Measurements from ENCODE around the gene TMEM63C.

DNA sequence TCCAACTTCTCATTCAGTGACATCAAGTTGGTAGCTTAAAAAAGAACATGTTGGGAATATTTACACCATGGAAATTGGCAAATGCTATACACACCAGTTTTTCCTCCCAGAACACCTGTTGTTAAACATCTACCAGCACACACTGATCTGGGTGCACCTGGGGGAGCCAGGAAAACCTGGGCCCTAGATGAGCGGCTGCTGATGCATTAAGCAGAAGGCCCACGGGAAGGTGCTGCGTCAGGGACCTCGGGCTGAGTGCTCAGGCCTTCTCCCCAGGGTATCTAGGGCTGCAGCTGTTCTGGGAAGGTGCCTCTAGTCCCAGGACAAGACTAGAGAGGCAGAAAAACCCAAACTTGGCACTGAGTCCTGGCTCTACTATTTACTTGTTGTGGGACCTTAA lies 92.2 kb downstream of the TMEM63C start:
- TF ChIP-seq, protein P1, sequence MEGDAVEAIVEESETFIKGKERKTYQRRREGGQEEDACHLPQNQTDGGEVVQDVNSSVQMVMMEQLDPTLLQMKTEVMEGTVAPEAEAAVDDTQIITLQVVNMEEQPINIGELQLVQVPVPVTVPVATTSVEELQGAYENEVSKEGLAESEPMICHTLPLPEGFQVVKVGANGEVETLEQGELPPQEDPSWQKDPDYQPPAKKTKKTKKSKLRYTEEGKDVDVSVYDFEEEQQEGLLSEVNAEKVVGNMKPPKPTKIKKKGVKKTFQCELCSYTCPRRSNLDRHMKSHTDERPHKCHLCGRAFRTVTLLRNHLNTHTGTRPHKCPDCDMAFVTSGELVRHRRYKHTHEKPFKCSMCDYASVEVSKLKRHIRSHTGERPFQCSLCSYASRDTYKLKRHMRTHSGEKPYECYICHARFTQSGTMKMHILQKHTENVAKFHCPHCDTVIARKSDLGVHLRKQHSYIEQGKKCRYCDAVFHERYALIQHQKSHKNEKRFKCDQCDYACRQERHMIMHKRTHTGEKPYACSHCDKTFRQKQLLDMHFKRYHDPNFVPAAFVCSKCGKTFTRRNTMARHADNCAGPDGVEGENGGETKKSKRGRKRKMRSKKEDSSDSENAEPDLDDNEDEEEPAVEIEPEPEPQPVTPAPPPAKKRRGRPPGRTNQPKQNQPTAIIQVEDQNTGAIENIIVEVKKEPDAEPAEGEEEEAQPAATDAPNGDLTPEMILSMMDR (IDR thresholded peaks at IDR 0.05 in 2 of 3, conservative IDR thresholded peaks at IDR 0.05 in 1 of 3; ENCODE audit: borderline replicate concordance in 1 of 3, insufficient read depth in 1 of 3, low read depth in 2 of 3, low read length in 2 of 3): no peak
- TF ChIP-seq POLR2A (IDR thresholded peaks at IDR 0.05; ENCODE audit: borderline replicate concordance, extremely low read depth, insufficient read depth, insufficient read length): no peak
- TF ChIP-seq EZH2 (IDR thresholded peaks at IDR 0.05): no peak
- no peak for TF ChIP-seq SIN3A (IDR thresholded peaks at IDR 0.05; ENCODE audit: low read depth)
- no peak for TF ChIP-seq EZH2phosphoT487 (IDR thresholded peaks at IDR 0.05; ENCODE audit: borderline replicate concordance)
- TF ChIP-seq SRF (IDR thresholded peaks at IDR 0.05; ENCODE audit: low read depth): no peak
- no peak for TF ChIP-seq FOSL1 (IDR thresholded peaks at IDR 0.05; ENCODE audit: low read depth)
- no peak for TF ChIP-seq CEBPB (IDR thresholded peaks at IDR 0.05; ENCODE audit: low read depth)
- TF ChIP-seq ZNF274 (IDR thresholded peaks at IDR 0.05; ENCODE audit: low read depth, low read length): no peak
- TF ChIP-seq, protein P2, sequence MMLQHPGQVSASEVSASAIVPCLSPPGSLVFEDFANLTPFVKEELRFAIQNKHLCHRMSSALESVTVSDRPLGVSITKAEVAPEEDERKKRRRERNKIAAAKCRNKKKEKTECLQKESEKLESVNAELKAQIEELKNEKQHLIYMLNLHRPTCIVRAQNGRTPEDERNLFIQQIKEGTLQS (IDR thresholded peaks at IDR 0.05): no peak
- TF ChIP-seq, protein P3, sequence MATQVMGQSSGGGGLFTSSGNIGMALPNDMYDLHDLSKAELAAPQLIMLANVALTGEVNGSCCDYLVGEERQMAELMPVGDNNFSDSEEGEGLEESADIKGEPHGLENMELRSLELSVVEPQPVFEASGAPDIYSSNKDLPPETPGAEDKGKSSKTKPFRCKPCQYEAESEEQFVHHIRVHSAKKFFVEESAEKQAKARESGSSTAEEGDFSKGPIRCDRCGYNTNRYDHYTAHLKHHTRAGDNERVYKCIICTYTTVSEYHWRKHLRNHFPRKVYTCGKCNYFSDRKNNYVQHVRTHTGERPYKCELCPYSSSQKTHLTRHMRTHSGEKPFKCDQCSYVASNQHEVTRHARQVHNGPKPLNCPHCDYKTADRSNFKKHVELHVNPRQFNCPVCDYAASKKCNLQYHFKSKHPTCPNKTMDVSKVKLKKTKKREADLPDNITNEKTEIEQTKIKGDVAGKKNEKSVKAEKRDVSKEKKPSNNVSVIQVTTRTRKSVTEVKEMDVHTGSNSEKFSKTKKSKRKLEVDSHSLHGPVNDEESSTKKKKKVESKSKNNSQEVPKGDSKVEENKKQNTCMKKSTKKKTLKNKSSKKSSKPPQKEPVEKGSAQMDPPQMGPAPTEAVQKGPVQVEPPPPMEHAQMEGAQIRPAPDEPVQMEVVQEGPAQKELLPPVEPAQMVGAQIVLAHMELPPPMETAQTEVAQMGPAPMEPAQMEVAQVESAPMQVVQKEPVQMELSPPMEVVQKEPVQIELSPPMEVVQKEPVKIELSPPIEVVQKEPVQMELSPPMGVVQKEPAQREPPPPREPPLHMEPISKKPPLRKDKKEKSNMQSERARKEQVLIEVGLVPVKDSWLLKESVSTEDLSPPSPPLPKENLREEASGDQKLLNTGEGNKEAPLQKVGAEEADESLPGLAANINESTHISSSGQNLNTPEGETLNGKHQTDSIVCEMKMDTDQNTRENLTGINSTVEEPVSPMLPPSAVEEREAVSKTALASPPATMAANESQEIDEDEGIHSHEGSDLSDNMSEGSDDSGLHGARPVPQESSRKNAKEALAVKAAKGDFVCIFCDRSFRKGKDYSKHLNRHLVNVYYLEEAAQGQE (IDR thresholded peaks at IDR 0.05; ENCODE audit: low read depth): no peak
- TF ChIP-seq ELF1 (IDR thresholded peaks at IDR 0.05; ENCODE audit: borderline replicate concordance, low read depth): no peak
- TF ChIP-seq RAD21 (IDR thresholded peaks at IDR 0.05; ENCODE audit: low read depth): no peak

All from HCT116 (cell line).